Activated naive CD8-positive, alpha-beta T cell treated with anti-CD3 and anti-CD28 coated beads, Interleukin-2, amount 50 U/mL, for 16 hours (primary cell): ENCODE results near the gene MBD3.

ENCODE experiments used
- DNase-seq: peaks from one replicate; pipeline ENCODE4 v3.0.0-alpha.2; 2020; ENCODE audit warnings: low read depth, low spot score

The MBD3 gene

DNA sequence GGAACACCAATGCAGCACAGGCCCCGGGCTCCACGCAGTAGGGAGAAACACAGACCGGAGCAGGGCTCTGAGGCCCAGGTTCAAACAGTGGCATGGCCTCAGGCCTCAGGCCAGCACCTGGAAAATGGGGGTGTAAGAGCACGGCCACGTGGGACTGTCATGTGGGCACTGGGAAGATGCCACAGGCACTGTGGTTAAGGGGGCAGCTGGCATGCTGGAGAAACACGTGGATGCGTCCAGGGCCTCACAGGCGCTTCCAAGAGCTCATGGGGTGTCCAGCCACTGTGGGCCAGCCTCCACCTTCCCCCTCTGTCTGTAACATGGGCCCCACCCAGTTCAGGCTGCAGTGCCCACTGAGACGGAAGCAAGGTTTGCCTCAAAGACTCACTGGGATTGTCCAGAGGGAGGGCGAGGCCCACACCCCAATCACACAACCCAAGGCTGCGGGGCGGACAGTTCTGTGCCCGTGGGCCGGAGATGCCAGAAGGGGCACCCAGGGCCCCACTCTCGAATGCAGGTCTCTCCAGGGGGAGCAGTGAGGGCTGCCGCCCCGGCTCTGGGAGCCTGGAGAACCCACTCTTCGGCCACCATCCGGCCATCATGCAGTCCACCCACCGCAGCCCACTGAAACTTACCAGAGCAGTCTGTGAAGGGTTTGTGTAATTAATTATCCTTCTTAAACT is 6.3 kb upstream of the MBD3 start:
- no peak for DNase-seq

DNA sequence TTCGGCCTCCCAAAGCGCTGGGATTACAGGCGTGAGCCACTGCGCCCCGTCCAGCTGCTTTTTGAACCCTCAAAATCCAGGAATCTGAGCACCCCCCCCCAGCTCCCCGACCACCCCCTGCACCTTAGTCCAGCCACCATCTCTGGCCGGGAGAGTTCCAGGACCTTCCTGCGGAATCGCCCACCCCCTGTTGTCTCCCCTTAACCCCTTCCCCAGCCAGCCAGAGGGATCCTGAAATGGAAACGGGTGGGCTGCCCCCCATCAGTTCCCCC is 772 bp upstream of the MBD3 start:
- no peak for DNase-seq

DNA sequence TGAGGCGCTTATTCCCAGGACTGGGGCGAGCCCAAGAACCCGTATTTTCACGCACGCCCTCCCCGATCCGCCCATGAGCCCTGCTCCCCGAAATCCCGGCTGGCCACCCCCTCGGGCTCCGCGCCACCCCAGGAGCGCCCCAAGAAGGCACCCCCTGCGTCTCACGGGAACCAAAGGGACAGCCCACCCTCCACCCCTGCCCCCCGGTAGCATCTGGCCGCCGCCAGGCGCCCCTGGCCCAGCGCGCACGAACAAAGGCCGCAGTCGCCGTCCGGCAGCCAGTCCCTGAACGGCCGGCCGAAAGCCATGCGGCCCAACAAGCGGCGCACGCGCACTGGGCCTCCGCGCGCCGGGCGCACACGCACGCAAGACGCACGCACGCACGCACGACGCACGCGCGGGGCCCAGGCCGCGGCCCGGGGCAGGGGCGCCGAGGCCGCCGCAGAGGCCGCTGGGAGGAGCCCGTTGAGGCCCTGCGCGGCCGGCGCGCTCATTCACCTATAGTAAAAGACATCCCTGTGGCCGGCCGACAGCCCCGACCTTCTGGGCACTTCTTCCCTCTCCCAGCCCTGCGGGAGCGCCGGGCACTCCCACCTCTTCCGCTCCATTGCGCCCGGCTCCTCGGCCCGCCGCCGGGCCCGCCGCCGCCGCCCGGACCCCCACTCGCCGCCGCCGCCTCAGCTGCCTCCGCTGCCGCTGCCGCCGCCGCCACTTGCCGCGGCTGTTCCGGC is 476 bp downstream of the MBD3 start:
- DNase-seq: peak; percentile 62

DNA sequence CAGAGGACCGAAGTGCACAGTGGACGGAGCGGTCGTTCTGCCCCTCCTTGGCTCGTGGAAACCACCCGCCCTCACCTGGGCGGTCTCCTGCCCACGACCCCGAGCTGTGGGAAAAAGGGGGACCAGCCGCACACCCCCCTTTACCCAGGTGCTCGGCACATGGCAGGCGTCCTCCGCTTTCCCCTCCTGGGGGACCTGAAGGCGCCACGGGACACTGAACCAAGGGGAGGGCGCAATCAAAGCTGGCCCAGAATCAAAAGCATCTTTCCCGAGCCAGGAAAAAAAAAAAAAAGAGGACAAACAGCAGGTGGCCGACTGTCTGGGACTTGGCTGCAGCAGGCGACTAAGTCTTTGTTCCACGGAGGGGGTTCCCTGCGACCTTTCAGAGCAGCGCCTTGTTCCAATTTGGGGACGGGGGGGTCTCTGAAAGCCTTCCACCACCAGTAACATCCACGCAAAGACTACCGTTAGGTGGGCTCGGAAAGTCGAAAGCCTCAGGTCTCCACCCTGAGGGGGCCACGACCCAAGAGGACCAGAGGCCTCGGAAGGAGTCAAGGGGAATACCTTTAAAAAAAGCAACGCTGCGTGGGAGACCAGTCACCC is 1.1 kb downstream of the MBD3 start:
- no peak for DNase-seq

DNA sequence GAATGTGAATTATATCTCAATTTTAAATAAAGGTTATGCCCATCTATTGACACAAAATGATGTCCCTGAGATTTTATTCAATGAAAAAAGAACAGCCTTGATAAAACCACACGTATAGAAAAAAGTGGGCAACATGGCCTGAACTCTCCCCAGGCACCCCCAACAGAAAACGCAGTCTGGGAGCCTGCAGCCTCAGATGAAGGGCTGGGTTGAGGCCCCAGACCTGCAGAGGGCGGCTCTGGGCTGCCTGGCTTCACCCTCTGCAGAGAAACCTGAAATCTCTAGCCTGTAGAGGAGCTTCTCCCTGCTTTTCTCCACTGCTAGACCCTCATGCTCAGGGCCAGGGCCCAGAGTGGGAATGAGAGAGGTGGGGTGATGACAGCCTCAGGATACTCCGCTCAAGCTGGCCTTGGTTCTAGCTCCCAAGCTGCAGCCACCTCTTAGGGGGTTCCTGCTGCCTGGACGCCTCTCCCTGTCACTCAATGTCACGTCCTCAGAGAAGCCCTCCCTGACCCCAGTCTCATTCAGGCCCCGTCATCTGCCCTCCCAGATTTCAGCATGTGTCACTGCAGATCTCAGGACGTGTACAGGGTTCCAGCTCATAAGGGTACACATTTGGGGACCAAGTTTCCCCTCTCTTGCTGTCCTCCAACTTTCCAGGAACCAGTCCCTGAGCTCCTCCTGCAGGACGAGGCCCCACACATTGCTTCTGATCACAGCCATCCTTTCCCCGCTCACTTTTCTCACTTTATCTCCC is 1.8 kb downstream of the MBD3 start:
- no peak for DNase-seq

DNA sequence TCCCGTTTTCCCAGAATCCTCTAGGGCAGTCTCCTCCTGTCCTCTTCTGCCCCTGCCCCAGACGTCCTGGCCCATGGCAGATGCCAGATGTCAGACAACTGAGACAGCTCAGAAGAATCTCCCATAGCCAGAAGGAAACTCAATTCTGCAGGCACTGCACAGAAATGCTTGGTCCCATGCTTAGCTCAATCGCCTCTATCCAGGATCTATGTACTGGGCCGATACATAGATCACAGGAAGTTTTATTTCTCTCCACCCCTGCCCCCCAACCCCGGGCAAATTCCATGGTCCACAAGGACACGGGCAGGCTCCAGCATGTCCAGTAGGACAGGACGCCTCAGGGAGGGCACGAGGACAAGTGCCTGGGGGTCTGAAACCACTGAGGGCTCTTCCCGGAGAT is 4.8 kb downstream of the MBD3 start:
- no peak for DNase-seq

DNA sequence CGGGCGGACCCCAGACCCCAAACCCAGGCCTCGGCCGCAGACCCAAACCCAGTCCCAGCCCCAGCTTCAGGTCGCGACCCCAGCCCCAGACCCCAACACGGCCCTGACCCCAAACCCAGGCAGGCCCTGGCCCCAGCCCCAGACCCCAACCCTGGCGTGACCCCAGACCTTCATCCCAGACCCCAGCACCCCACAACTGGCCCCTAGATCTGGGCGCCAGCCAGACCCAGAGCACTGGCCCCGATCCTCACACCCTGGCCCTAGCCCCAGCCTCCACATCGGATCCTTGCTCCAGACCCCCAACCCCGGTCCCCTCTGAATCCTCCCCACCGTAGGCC is 7.5 kb downstream of the MBD3 start:
- DNase-seq: no peak

DNA sequence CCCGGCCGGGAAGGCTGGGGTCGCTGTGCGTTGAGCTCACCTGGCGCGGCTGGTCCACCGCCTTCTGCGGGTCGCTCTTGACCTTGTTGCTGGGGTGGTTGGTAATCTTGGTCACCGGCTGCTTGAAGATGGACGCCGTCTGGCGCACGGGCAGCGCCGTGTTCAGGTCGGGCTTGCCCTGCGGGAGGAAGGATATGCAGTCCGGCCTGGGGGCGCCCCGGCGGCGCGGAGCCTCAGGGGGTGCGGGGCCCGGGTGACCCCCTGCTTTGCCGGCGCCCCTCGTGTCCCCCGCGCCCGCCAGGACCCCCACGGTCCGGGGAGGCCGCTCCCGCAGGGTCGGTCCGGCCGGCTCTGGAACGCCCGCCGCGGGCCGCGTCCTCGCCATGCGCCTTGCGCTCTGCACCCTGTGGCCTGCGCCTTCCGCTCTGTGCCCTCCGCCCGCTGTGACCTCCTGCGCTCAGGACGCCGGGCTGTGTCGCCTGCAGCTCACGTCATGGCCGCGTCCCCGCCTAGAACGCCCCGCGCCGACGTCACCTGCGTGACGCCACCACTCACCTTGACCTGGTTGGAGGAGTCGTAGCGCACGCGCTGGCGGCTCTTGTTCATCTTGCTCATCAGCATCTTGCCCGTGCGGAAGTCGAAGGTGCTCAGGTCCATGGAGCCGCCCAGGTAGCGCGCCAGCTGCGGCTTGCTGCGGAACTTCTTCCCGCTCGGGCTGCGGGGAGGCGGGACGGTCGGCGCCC is 8.0 kb downstream of the MBD3 start:
- DNase-seq: no peak

DNA sequence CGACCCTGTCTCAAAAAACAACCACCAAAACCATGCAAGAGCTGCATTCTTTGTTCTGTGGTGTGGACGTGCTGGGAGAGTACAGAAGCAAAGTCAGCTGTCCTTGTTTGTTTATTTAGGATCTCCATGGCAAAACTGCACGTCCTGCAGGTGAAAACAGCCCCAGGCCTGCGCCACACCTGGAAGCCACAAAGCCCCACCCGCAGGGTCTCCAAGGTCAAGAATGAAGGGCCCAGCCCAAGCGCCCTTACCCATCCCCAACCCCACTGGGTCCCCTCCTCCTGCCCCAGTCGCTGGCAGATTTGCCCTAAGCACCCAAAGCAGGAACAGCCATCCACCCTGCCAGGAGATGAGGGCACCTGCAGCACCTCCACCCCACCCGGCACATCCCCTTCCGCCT is 10.5 kb downstream of the MBD3 start:
- no peak for DNase-seq

DNA sequence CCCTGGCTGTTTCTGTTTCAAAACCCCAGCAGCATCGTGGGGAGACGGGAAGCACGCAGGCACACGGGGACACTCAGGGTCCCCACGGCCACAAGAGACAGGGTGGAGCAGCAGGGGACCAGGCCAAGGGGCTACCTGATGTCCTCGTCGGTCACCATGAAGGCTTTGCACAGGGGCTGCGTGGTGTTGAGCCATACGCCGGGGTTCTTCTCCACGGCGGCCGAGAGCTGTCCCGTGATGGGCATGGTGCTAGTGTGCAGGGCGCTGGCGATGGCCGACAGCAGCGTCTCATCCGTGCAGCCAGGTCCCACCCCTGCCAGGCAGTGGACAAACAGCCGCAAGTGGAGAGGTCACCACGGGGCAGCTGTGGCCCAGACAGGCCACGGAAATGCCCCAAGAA is 11.7 kb downstream of the MBD3 start:
- DNase-seq: no peak

DNA sequence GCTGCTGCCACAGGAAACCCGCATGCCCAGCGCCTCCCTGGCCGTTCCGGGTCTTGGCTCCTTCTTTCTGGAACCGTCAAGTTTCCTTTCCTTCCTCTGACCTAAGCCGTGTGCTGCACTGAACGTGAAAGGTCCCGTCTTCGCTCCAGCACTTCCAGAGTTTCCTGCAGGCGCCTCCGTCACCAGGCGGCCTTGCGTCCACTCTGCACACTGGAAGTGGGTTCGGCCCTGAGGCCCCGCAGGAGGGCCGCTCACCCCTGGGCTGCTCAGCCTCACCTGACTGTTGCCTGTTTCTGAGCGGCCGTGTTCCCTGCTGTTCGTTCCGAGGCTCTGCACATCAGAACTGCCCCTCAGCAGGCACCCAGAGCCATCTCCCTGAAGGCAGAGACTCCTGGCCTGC is 12.3 kb downstream of the MBD3 start:
- DNase-seq: no peak

DNA sequence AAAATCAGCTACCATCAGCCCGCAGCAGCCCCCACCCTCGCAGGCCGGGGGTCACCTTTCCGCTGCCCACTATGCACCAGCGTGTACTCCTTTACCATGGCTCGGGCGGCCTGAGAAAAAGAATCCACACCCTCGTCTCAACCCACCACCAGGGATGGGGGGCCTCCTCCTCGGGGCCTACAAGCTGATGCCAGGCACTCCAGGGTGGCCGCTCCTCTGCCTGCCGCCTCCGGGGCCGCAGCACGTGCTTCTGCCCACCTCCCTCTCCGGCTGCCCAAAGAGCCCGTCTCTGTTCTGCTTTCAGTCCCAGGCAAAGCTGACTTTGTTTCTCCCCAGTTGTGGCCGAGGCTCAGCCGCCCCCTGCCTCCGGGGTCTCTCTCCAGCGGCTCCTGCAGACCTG is 13.4 kb downstream of the MBD3 start:
- DNase-seq: no peak

DNA sequence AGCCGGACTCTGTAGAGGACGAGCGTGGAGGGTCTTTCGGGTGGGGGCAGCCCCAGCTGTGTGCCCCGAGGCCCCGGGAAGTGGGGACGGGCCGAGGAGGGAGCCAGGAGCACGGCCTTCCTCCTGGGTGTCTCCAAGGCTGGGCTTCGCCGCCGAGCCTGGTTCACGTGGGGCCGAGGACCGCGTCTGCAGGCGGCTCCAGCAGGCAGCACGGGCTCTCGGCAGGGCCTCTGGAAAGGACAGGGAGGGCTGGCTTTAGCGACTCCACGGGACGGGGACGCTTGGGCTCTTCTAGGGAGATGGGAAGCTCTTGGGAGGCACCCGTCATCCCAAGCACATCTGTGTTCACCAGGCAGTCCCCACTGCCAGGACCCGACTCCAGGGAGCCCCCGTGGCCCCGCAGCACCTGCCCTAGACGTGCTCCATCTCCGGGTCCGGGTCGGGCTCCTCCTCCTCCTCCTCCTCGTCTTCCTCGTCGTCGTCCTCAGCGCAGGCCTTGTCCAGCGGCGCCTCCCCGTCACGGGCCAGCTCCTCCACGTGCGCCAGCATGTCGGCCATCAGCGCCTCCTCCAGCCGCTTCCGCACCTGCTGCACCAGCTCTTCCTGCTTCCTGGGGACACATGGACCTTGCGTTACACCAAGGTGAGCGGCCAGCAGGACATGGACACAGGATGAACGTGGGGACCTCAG is 14.6 kb downstream of the MBD3 start:
- DNase-seq: no peak

DNA sequence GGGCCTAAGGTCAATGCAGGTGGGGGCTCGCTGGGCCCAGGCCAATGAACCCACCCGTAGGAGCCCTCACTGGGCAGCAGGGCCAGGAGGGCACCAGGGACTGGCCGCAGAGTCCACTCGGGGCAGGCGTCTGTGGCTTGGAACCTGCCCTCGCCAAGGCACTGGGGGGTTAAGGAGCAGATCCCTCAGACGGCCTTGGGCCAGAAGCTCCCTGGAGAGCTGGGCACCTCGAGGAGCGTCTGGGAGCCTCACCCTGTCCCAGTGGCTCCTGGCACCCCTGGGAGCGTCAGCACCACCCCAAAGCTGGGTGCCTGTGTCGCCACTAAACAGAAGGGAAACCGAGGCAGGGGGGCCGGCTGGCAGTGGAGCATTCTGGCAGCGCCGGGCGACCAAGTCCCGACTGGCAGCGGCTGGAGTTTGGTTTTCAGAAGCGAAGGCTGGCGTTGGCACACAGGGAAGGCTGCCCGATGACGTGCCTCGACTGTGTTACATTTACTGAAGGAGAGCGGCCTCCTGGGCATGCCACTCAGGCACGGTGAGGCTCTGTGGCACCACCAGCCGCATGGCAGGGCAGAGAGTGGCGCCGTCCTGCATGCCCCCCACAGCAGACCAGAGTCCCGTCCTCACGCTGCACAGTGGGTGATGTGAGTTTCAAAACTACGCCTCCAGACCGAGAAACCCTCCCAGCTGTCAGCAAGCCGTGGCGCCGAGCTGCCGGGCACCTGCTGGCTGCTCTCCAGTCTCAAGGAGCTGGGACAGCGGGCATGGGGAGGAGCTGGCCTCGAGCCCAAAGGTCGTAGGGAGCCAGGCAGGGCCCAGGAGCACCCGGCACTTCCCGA is 15.4 kb downstream of the MBD3 start:
- DNase-seq: no peak

DNA sequence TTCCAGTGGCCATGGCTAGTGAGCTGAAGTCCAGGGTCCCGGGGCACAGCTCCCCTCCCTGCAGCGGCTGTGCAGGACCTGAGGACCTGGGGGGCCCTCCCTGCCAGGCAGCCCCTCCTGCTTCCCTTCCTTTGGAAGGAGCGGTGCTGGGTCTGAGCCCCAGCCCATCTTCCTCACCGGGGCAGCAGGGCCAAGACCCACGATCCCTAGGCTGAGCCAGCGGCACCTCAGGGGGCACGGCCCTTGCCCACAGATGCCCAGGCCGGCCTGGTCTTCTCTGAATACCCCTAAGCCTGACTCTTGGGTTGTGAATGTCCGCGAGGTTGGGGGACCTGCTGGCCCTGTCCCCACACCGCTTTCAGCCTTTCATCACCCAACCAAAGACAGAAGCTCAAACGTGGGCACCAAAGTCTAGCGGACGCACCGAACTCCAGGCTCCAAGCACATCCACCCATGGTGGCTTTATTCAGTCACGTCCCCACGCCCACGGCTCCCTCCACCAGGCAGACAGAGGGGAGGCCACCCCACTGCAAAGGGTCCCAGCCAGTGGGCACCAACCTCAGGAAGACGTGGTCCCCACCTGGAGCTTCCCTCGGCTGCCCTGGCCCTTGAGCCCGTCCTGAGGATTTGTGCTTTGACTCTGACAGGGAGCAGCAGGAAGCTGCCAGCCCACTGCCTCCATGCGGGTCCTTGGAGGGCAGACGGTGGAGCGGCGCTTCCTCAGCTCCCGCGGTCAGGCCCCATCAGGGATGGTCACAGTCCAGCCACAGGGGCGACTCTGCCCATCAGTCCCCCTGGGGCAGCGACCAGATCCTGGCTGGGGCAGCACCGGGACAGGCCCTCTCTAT is 16.2 kb downstream of the MBD3 start:
- no peak for DNase-seq

DNA sequence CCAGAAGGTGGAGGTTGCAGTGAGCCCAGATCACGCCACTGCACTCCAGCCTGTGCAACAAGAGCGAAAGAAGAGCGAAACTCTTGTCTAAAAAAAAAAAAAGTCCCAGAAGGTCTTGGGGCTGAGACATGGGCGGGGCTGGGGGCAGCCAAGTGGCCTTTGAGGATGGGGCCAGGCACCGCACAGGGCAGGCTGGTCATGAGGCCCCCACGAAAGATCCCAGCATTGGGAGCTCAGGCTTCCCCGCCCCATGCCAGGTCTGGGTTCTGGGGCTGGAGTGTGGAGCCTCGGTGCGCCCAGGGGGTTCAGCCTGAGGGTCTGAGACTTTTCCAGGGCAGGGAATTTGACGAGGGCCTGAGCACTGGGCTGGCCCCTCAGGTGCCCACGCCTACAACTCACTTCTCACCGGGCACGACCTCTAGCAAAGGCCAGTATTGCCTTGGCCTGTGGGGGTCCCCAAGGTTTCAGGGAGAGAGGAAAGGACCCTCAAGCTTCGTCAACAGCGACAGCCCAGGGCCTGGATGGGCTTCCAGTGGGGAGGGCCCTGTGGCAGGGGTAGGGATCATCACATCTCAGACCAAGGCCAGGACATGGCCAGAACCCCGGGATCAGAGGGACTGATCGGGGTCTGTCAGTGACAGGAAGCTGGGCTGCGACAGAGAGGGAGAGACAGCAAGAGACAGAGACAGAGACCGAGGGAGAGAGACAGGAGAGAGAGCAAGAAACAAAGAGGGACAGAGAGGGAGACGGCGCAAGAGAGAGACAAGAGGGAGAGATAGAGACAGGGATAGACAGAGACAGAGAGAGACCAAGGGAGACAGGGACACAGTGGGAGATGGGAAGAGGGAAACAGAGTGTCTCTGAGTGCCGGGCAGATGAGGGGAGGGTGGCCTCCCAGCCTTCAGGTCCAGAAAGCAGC is 17.1 kb downstream of the MBD3 start:
- DNase-seq: no peak

DNA sequence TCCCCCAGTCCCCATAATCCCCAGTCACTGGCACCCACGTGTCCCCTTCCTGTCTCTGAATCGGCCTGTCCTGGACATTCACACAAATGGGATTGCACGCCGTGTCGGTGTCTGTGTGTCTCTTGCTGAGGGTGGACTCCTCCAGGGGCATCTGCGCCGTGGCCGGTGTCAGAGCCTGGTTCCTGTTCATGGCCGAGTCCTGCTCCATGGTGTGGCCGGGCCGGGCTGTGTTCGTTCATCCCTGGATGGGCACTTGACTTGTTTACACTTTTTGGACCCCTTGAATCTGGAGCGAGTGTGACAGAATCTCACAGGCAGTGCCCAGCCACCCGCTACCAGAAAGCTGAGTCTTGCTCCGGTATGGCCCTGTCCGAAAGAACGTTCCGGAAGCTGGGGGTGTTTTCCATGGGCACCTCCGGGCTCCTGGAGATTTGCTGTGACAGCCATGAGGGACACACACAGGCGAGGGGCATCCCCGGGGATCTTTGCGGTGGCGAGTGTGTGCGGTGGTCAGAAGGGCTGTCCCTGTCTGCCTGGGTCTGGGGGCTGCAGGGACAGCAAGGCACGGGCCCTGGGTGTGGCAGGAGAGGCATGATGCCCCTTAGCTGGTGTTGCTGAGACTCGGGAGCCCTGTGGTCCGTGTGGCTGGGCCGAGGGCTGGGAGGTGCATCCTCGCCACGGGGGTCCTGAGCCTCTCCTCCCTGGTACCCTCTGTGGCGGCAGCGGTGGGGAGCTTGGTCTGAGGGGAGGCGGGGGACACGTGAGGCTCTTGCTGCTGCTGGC is 18.1 kb downstream of the MBD3 start:
- DNase-seq: no peak

DNA sequence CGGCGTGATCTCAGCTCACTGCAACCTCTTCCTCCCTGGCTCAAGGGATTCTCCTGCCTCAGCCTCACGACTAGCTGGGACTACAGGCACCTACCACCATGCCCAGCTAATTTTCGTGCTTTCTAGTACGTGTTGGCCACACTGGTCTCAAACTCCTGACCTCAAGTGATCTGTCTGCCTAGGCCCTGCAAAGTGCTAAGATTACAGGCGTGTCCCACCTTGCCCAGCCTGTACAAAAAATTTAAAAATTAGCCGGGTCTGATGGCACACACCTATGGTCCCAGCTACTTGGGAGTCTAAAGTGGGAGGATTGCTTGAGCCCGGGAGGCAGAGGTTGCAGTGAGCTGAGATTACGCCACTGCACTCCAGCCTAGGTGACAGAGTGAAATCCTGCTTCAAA is 19.9 kb downstream of the MBD3 start:
- no peak for DNase-seq
